ENCODE measurements around the gene ALG5. TPM values are rescaled to one million over a fixed set of nuclear protein-coding genes. Genes with fewer than 3 reads are reported as not detected.

The ALG5 gene
- total and polyA plus RNA-seq, 11 donors: 8.4 to 31.8 (median 13.1) TPM

DNA sequence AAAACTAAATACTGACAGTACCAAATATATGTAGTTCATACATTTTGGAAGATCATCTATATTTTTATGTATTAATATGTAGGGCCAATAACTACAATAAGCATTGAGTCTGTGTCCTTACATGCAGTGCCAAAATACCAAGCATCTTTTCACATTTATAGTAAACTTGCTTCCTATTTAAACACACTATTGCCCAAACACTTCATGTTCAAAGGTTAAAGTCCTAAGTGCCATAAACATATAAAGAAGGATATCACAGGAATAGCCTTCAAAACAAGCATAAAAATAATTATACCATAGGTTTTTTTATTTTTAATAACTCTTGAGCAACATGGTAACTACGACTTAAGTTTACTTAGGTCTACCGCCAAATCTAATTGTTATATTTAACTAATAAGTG is 28.5 kb upstream of the ALG5 start:
- no peaks in the 10 kb centered on the region for H3K9me3 ChIP-seq
- DNase-seq: no peak
- intact Hi-C loops (cut with DNase I): no loop called here
- H3K4me3 ChIP-seq: no peak overlapping the region
- H3K27ac ChIP-seq: no peak overlapping the region
- TF ChIP-seq, protein P1, sequence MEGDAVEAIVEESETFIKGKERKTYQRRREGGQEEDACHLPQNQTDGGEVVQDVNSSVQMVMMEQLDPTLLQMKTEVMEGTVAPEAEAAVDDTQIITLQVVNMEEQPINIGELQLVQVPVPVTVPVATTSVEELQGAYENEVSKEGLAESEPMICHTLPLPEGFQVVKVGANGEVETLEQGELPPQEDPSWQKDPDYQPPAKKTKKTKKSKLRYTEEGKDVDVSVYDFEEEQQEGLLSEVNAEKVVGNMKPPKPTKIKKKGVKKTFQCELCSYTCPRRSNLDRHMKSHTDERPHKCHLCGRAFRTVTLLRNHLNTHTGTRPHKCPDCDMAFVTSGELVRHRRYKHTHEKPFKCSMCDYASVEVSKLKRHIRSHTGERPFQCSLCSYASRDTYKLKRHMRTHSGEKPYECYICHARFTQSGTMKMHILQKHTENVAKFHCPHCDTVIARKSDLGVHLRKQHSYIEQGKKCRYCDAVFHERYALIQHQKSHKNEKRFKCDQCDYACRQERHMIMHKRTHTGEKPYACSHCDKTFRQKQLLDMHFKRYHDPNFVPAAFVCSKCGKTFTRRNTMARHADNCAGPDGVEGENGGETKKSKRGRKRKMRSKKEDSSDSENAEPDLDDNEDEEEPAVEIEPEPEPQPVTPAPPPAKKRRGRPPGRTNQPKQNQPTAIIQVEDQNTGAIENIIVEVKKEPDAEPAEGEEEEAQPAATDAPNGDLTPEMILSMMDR (IDR thresholded peaks at IDR 0.05): no peak
- peaks cover 0 to 100% (median 99%) of the 10 kb centered on the region in 9 donors for H3K36me3 ChIP-seq
- no peak for ATAC-seq
- H3K27me3 ChIP-seq: no peaks in the 10 kb centered on the region
- 90 to 96% (median 93%) methylated on average over 2 of the region's 2 CpGs for WGBS, 4 donors
- no peaks in the 10 kb centered on the region for H3K4me1 ChIP-seq

DNA sequence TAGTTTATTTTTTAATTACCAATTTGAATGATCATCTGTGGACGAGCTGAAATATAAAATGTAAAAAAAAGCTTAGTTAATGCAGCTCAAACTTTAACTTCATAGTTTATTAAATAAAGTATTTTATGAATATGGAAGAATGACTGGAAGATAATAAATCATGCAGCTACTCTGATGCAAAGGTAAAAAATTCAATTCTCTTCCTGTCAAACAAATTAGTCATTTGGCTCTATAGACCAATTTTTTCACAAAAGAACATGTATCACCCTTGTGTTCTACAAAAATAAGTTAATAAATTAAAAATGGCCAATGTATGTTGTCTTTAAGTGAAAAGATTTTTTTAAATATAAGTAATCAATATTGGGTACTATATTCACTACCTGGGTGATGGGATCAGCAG is 27.6 kb upstream of the ALG5 start:
- Histone ChIP-seq H3K4me1 (no peaks in the 10 kb centered on the region), H3K9me3 (no peaks in the 10 kb centered on the region), H3K27ac (no peak overlapping the region), H3K4me3 (no peak overlapping the region), H3K27me3 (no peaks in the 10 kb centered on the region), H3K36me3 (peaks cover 0 to 100% (median 99%) of the 10 kb centered on the region in 9 donors)
- TF ChIP-seq, protein P1 (IDR thresholded peaks at IDR 0.05): no peak
- TF ChIP-seq POLR2A (IDR thresholded peaks at IDR 0.05): no peak
- intact Hi-C loops (cut with DNase I): no loop called here
- DNase-seq (no peak), ATAC-seq (no peak)
- WGBS, 4 donors: 94 to 97% (median 96%) methylated on average over 1 of the region's 1 CpG

DNA sequence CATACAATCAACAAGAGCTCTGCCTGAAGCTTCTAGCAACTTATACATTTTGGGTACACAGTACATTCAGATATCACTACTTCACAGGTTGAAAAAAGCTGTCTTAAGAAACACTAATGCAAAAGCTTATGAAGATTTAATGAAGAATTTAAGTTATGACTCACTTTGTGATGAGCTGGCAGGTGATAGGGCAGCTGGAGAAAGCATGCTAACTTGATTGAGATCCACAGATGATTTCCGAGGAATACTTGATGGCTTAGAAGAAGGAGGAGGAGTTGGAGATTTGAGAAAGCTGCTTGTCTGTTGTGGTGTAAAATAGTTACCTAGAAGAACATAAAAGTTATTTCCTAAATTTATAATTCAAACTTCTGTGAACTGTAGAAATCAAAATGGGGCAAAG is 24.7 kb upstream of the ALG5 start:
- DNase-seq (no peak), ATAC-seq (no peak)
- no peaks in the 10 kb centered on the region for H3K9me3 ChIP-seq
- no peaks in the 10 kb centered on the region for H3K27me3 ChIP-seq
- peaks cover 0 to 100% (median 100%) of the 10 kb centered on the region in 9 donors for H3K36me3 ChIP-seq
- no peak overlapping the region for H3K27ac ChIP-seq
- H3K4me3 ChIP-seq: no peak overlapping the region
- intact Hi-C loops (cut with DNase I): no loop called here
- 77 to 86% (median 83%) methylated on average over 1 of the region's 1 CpG for WGBS, 4 donors
- no peaks in the 10 kb centered on the region for H3K4me1 ChIP-seq
- no peak for TF ChIP-seq POLR2A (IDR thresholded peaks at IDR 0.05)
- TF ChIP-seq, protein P1 (IDR thresholded peaks at IDR 0.05): no peak

DNA sequence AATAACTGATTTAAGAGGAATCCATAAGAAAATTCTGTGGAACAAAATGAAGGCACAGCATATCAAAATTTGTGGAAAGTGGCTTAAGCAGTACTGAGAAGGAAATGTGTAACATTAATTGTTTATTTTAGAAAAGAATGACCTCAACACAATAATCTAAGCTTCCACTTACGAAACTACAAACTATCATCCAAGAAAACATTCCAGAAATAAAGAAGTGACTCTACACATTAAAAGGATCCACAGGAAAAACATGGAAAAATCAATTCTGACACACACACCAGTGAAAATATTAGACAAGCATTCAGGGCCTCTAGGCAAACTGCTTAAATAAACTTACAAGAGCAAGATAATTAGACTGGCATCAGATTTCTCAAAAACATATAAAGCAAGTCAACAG is 15.5 kb upstream of the ALG5 start:
- H3K27me3 ChIP-seq: no peaks in the 10 kb centered on the region
- 84 to 91% (median 88%) methylated on average over 1 of the region's 1 CpG for whole genome bisulfite sequencing, 4 donors
- intact Hi-C loops (cut with DNase I): loop anchor here in 1 of 10 donors (1.0 kb wide), 1 partner anchor 23 kb away; no protein-coding TSS in a partner anchor
- TF ChIP-seq, protein P1 (IDR thresholded peaks at IDR 0.05): no peak
- no peak for TF ChIP-seq POLR2A (IDR thresholded peaks at IDR 0.05)
- no peak for ATAC-seq
- no peak overlapping the region for H3K4me3 ChIP-seq
- H3K9me3 ChIP-seq: no peaks in the 10 kb centered on the region
- no peak for DNase-seq
- no peaks in the 10 kb centered on the region for H3K4me1 ChIP-seq
- no peak overlapping the region for H3K27ac ChIP-seq
- peaks cover 0 to 100% (median 97%) of the 10 kb centered on the region in 9 donors for H3K36me3 ChIP-seq
